ENCODE data around the gene KRTAP10-8.

- no peak for TF ChIP-seq YY1 (IDR thresholded peaks at IDR 0.05; ENCODE audit: insufficient read depth, insufficient read length)
- TF ChIP-seq ZNF274 (IDR thresholded peaks at IDR 0.05; ENCODE audit: low read depth, low read length), result no peak
These were observed 870 bp downstream of the KRTAP10-8 start for GRCh38 chr21:44612669-44613229.

Data from NT2/D1 (cell line).